GM19372 (cell line): ENCODE results near the gene MYBPH.

Source experiments
- ATAC-seq: cut with Tn5 transposase; IDR thresholded peaks from one replicate; pipeline ENCODE4 v1.9.1; 2021; ENCODE audit warnings: mild to moderate bottlenecking, low read depth, moderate library complexity; ENCODE audit not compliant: unreplicated experiment

MYBPH gene

GRCh38 chr1:203151362-203152157 is 24.1 kb downstream of the MYBPH start:
- ATAC-seq = no peak

- no peak for ATAC-seq
These were observed 24.9 kb downstream of the MYBPH start for GRCh38 chr1:203150511-203151297.

- ATAC-seq = no peak
These were observed 26.3 kb downstream of the MYBPH start for GRCh38 chr1:203149188-203149840.

GRCh38 chr1:203148579-203148978 is 27.0 kb downstream of the MYBPH start:
- ATAC-seq = no peak

GRCh38 chr1:203148127-203148526 is 27.5 kb downstream of the MYBPH start:
- no peak for ATAC-seq

- no peak for ATAC-seq
These were observed 28.2 kb downstream of the MYBPH start for GRCh38 chr1:203147376-203147775.

GRCh38 chr1:203146537-203146936 is 29.1 kb downstream of the MYBPH start:
- ATAC-seq = no peak

GRCh38 chr1:203146042-203146369 is 29.6 kb downstream of the MYBPH start:
- no peak for ATAC-seq

GRCh38 chr1:203145321-203146041 is 30.1 kb downstream of the MYBPH start:
- ATAC-seq = no peak

GRCh38 chr1:203144661-203145060 is 31.0 kb downstream of the MYBPH start:
- no peak for ATAC-seq

GRCh38 chr1:203143641-203144040 is 32.0 kb downstream of the MYBPH start:
- no peak for ATAC-seq

- no peak for ATAC-seq
These were observed 32.8 kb downstream of the MYBPH start for GRCh38 chr1:203142684-203143408.

- no peak for ATAC-seq
These were observed 33.5 kb downstream of the MYBPH start for GRCh38 chr1:203142124-203142523.

- ATAC-seq = no peak
These were observed 34.7 kb downstream of the MYBPH start for GRCh38 chr1:203140743-203141520.

- no peak for ATAC-seq
These were observed 35.6 kb downstream of the MYBPH start for GRCh38 chr1:203139976-203140475.

GRCh38 chr1:203138066-203138465 is 37.6 kb downstream of the MYBPH start:
- no peak for ATAC-seq

- no peak for ATAC-seq
These were observed 38.3 kb downstream of the MYBPH start for GRCh38 chr1:203137324-203137723.

GRCh38 chr1:203136409-203137042 is 39.1 kb downstream of the MYBPH start:
- ATAC-seq = no peak
